Measurements from ENCODE around the gene FLT1.

DNA sequence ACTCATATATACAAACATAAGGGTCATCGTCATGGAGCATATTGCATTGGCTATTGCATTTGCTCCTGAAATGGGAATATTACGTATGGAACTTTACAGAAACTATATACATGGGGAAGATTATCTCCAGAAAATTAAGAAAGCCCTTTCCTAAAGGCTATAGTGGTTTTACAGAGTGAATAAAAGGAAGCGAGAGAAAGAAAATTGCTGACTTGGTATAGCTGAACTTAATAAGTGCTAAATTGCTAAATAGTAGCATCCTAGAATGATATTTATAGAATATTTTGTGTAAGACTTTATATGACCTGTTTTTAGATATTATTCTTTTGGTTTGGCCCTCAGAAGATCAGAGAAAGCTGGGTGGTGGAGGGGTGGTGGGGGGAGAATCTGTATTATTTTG, 114.6 kb downstream of the FLT1 start:
- TF ChIP-seq CTCF (IDR thresholded peaks at IDR 0.05), result no peak
- no peak for TF ChIP-seq EZH2 (IDR thresholded peaks at IDR 0.05)

Measured in neural progenitor cell (in vitro differentiated cells).